ENCODE data around the gene TTLL3. TPM values are rescaled to one million over a fixed set of nuclear protein-coding genes. Genes with fewer than 3 reads are reported as not detected.

Gene TTLL3
- total RNA-seq, 1 donor from 2014 or later, result 50.0 TPM

- TF ChIP-seq, protein P1, sequence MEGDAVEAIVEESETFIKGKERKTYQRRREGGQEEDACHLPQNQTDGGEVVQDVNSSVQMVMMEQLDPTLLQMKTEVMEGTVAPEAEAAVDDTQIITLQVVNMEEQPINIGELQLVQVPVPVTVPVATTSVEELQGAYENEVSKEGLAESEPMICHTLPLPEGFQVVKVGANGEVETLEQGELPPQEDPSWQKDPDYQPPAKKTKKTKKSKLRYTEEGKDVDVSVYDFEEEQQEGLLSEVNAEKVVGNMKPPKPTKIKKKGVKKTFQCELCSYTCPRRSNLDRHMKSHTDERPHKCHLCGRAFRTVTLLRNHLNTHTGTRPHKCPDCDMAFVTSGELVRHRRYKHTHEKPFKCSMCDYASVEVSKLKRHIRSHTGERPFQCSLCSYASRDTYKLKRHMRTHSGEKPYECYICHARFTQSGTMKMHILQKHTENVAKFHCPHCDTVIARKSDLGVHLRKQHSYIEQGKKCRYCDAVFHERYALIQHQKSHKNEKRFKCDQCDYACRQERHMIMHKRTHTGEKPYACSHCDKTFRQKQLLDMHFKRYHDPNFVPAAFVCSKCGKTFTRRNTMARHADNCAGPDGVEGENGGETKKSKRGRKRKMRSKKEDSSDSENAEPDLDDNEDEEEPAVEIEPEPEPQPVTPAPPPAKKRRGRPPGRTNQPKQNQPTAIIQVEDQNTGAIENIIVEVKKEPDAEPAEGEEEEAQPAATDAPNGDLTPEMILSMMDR (IDR thresholded peaks at IDR 0.05), result no peak
- peaks cover 20% of the 10 kb centered on the region for H3K4me1 ChIP-seq
- ATAC-seq, result peak; percentile 46 to 49
- peaks cover 33% of the 10 kb centered on the region for H3K36me3 ChIP-seq
- peak overlapping the region; percentile 79 for H3K4me3 ChIP-seq
- peak overlapping the region; percentile 97 for H3K27ac ChIP-seq
- H3K27me3 ChIP-seq (ENCODE audit: low read depth), result no peaks in the 10 kb centered on the region
- no peaks in the 10 kb centered on the region for H3K9me3 ChIP-seq
- no peak for DNase-seq
- intact Hi-C loops (cut with DNase I), result no loop called here
Observed at GRCh38 chr3:9809239-9809614, 835 bp upstream of the TTLL3 start.

- H3K9me3 ChIP-seq, result no peaks in the 10 kb centered on the region
- H3K27ac ChIP-seq, result peak overlapping the region; percentile 97
- peak overlapping the region; percentile 79 for H3K4me3 ChIP-seq
- peaks cover 20% of the 10 kb centered on the region for H3K4me1 ChIP-seq
- intact Hi-C loops (cut with DNase I), result no loop called here
- peaks cover 22% of the 10 kb centered on the region for H3K36me3 ChIP-seq
- no peaks in the 10 kb centered on the region for H3K27me3 ChIP-seq (ENCODE audit: low read depth)
- TF ChIP-seq, protein P1 (IDR thresholded peaks at IDR 0.05), result no peak
- no peak for DNase-seq
- peak in 1 of 2 donors; percentile 7 for ATAC-seq
Observed at GRCh38 chr3:9810433-9810770, 340 bp downstream of the TTLL3 start.

DNA sequence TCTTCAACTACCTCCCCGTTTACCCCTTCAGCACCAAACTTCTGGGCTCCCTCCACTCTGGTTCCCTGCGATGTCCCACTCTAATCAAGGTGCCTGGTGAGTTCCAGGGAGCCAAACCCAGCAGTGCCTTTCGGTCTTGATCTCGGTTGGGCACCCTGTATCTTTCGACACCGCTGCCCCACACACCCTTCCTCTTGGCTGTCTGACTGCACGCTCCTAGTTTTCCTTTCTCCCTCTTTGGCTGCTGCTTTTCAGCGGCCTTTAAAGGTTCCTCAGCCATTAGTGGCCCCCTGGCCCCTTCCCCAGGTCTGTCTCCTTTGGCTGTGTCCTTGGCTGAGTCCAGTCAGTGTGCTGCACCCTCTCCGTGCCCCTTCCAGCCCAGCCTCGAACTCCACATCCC, 784 bp downstream of the TTLL3 start:
- intact Hi-C loops (cut with DNase I), result no loop called here
- Histone ChIP-seq H3K27ac (peak overlapping the region; percentile 97), H3K36me3 (peaks cover 17% of the 10 kb centered on the region), H3K4me1 (peaks cover 20% of the 10 kb centered on the region), H3K27me3 (ENCODE audit: low read depth) (no peaks in the 10 kb centered on the region), H3K9me3 (no peaks in the 10 kb centered on the region), H3K4me3 (peak overlapping the region; percentile 79)
- no peak for DNase-seq
- ATAC-seq, result no peak
- TF ChIP-seq, protein P1 (IDR thresholded peaks at IDR 0.05), result no peak

- ATAC-seq, result no peak
- Histone ChIP-seq H3K4me1 (peaks cover 20% of the 10 kb centered on the region), H3K4me3 (no peak overlapping the region), H3K27me3 (ENCODE audit: low read depth) (no peaks in the 10 kb centered on the region), H3K36me3 (peaks cover 3% of the 10 kb centered on the region), H3K27ac (no peak overlapping the region), H3K9me3 (no peaks in the 10 kb centered on the region)
- TF ChIP-seq, protein P1 (IDR thresholded peaks at IDR 0.05), result no peak
- intact Hi-C loops (cut with DNase I), result no loop called here
- no peak for DNase-seq
Observed at GRCh38 chr3:9812870-9813483, 2.9 kb downstream of the TTLL3 start.

DNA sequence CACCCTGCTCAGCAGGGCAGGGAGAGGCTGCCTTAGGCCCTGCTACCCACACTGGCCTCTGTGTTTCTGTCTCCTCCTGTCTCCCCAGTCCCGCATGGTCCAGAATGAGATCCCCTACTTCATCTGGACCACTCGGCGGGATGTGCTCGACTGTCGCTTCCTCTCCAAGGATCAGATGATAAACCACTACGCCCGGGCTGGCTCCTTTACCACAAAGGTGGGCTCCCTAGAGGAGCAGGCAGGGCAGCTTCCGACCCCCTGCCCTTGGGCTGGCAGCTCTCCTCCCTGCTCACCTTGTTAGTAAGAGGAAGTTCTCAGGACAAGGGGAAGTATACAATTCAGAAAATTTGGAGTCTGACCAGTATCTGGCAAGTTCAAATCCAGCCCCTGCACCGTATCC, 5.9 kb downstream of the TTLL3 start:
- intact Hi-C loops (cut with DNase I), result no loop called here
- no peak for ATAC-seq
- H3K9me3 ChIP-seq, result no peaks in the 10 kb centered on the region
- H3K27ac ChIP-seq, result no peak overlapping the region
- peaks cover 5% of the 10 kb centered on the region for H3K4me1 ChIP-seq
- DNase-seq, result peak; percentile 37
- TF ChIP-seq, protein P1 (IDR thresholded peaks at IDR 0.05), result no peak
- H3K4me3 ChIP-seq, result no peak overlapping the region
- peaks cover 3% of the 10 kb centered on the region for H3K36me3 ChIP-seq
- H3K27me3 ChIP-seq (ENCODE audit: low read depth), result no peaks in the 10 kb centered on the region
